ENCODE results near the gene DNAJC7.

DNA sequence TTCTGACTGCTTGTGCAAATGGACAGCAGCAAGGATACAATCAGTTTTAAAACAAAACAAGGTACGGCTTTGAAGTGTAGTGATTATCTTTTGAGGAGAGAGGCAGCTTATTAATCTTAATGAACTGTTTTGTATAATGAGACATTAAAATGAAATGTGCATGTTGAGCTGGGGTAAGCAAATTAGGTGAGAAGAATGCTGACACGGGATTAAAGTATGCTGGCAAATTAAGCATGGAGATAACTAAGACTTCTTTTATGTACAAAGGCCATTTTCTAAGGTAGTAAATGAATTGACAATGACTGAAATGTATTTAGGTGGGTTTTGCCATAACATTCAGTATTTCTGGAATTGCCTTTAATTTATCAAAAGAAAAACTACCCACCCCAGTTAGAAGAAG is 18.7 kb downstream of the DNAJC7 start:
- TF ChIP-seq EP300 (IDR thresholded peaks at IDR 0.05), result no peak
- TF ChIP-seq, protein P1, sequence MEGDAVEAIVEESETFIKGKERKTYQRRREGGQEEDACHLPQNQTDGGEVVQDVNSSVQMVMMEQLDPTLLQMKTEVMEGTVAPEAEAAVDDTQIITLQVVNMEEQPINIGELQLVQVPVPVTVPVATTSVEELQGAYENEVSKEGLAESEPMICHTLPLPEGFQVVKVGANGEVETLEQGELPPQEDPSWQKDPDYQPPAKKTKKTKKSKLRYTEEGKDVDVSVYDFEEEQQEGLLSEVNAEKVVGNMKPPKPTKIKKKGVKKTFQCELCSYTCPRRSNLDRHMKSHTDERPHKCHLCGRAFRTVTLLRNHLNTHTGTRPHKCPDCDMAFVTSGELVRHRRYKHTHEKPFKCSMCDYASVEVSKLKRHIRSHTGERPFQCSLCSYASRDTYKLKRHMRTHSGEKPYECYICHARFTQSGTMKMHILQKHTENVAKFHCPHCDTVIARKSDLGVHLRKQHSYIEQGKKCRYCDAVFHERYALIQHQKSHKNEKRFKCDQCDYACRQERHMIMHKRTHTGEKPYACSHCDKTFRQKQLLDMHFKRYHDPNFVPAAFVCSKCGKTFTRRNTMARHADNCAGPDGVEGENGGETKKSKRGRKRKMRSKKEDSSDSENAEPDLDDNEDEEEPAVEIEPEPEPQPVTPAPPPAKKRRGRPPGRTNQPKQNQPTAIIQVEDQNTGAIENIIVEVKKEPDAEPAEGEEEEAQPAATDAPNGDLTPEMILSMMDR (IDR thresholded peaks at IDR 0.05), result no peak
- no peak for TF ChIP-seq POLR2AphosphoS5 (IDR thresholded peaks at IDR 0.05)
- TF ChIP-seq POLR2A (IDR thresholded peaks at IDR 0.05), result no peak

Data from upper lobe of left lung (tissue), 4 donors.